GM18511 (cell line): ENCODE results near the gene CCDC88C.
"Not testable (repeated sequence)": the region's sequence is repeated elsewhere in the genome, so short reads cannot be mapped to it uniquely, and the experiment has no call there.

Source experiments
- ATAC-seq: cut with Tn5 transposase; IDR thresholded peaks from one replicate; pipeline ENCODE4 v1.9.1; 2021; ENCODE audit warnings: mild to moderate bottlenecking, moderate library complexity; ENCODE audit not compliant: unreplicated experiment

The CCDC88C gene

GRCh38 chr14:91417120-91417982 is at the start of gene CCDC88C:
TSS of gene CCDC88C (minus strand) at chr14:91417820. CDS start at chr14:91417690, 130 bp downstream.
- ATAC-seq: peak; percentile 50

- no peak for ATAC-seq
These were observed 48.6 kb upstream of the CCDC88C start for GRCh38 chr14:91466192-91466591.

- ATAC-seq: no peak
These were observed 47.1 kb upstream of the CCDC88C start for GRCh38 chr14:91464615-91465205.

GRCh38 chr14:91458612-91459011 is 41.0 kb upstream of the CCDC88C start:
- ATAC-seq: no peak

GRCh38 chr14:91456283-91456682 is 38.7 kb upstream of the CCDC88C start:
- no peak for ATAC-seq

GRCh38 chr14:91454580-91454979 is 37.0 kb upstream of the CCDC88C start:
- no peak for ATAC-seq

- ATAC-seq: no peak
These were observed 36.5 kb upstream of the CCDC88C start for GRCh38 chr14:91454155-91454554.

DNA sequence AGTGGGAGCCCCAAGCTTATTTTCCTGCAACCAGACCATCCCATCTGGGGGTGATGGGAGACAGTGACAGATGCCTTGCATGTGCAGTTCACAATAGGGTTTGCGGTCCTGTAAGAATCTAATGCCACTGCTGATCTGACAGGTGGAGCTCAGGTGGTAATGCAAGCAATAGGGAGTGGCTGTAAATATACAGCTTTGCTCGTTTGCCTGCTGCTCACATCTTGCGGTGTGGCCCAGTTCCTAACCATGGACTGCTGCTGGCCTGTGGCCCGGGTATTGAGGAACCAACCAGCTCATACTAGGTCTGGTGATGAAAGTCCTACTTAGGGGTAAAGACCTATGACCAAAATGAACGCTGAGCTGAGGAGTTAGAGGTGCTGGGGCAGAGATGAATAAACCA is 36.1 kb upstream of the CCDC88C start:
- no peak for ATAC-seq

DNA sequence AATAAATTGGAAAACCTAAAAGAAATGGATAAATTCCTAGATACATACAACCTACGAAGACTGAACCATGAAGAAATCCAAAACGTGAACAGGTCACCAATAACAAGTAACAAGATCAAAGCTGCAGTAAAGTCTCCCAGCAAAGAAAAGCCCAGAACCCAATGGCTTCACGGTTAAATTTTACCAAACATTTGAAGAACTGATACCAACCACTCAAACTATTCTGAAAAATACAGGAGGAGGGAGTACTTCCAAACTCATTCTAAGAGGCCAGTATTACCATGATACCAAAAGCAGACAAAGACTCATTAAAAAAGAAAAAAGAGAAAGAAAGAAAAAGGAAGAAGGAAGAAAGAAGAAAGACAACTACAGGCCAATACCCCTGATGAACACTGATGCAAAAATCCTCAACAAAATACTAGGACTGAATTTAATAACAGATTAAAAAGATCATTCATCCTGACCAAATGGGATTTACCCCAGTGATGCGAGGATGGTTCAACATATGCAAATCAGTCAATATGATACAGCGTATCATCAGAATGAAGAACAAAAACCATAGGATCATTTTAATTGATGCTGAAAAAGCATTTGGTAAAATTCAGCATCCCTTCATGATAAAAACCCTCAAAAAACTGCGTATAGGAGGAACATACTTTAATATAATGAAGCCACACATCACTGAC is 26.9 kb upstream of the CCDC88C start:
- ATAC-seq: no peak

DNA sequence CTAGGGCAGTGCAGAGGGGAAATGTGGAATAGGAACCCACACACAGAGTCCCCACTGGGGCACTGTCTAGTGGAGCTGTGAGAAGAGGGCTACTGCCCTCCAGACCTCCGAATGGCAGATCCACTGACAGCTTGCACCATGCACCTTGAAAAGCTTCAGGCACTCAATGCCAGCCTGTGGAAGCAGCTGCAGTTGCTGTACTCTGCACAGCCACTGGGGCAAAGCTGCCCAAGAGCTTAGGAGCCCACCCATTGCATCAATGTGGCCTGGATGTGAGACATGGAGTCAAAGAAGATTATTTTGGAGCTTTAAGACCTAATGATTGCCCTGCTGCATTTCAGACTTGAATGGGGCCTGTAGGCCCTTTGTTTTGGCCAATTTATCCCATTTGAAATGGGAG is 21.7 kb upstream of the CCDC88C start:
- no peak for ATAC-seq

- ATAC-seq: no peak
These were observed 21.2 kb upstream of the CCDC88C start for GRCh38 chr14:91438845-91439244.

DNA sequence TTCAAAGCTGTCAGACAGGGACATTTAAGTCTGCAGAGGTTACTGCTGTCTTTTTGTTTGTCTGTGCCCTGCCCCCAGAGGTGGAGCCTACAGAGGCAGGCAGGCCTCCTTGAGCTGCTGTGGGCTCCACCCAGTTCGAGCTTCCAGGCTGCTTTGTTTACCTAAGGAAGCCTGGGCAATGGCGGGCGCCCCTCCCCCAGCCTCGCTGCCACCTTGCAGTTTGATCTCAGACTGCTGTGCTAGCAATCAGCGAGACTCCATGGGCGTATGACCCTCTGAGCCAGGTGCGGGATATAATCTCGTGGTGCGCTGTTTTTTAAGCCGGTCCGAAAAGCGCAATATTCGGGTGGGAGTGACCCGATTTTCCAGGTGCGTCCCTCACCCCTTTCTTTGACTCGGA is 18.6 kb upstream of the CCDC88C start:
- ATAC-seq: not testable (repeated sequence)

DNA sequence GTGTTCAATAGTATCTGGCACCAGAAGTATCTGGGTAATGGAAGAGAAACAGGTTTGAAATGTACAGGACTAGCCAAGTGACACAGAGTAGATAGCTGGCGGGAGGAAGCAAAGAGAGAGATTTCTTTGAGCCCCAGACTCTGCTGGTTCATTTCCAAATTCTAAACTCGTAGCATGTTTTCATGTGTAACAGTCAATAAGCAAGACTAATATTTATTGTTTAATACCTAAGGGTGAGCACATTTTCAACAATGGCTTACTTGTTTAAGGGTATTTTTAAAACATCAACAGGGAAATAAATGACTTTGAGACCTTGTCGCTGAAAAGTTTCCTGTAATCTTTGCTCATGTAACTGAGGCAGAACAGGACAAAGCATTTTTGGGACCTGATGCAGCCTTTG is 11.8 kb upstream of the CCDC88C start:
- no peak for ATAC-seq

GRCh38 chr14:91428931-91429330 is 11.3 kb upstream of the CCDC88C start:
- ATAC-seq: not testable (repeated sequence)

- ATAC-seq: not testable (repeated sequence)
These were observed 7.9 kb upstream of the CCDC88C start for GRCh38 chr14:91425531-91425944.

- no peak for ATAC-seq
These were observed 7.4 kb upstream of the CCDC88C start for GRCh38 chr14:91424813-91425530.

DNA sequence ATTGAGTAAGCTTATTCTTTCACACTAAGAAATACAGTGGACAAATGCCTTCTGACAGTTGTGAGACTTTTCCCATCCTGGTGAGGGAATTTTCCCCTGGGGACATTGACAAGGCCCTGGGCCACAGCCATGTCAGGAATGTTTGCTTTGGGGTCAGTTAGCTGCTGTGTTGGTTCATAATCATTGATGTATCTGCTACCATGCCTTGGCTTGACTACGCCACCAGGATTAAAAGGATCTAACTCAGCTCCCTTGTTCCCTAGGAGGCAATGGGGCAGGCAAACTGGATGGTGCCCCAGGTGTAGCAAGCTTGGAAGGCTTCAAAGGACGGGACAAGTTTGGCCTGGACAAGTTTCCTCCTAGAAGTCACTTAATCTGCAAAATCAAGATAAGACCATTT is 3.1 kb upstream of the CCDC88C start:
- ATAC-seq: no peak

DNA sequence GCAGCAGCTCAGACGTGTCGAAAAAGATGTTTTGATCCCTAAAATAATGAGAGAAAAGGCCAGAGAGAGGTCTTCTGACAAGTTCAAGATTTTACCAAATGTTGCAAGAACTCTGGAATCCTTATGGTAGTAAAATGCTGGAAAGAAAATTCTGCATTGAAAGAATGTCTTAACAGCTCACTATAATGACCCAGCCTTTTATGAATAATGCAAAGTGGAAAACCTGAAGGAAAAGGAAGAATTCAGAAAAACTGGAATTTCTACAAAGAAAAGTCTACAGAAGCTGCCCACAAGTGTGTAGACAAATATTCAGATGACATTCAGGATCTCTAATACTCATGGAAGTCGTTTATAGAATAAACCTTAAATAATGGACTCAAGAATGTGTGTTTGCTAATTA is 1.8 kb upstream of the CCDC88C start:
- ATAC-seq: no peak

DNA sequence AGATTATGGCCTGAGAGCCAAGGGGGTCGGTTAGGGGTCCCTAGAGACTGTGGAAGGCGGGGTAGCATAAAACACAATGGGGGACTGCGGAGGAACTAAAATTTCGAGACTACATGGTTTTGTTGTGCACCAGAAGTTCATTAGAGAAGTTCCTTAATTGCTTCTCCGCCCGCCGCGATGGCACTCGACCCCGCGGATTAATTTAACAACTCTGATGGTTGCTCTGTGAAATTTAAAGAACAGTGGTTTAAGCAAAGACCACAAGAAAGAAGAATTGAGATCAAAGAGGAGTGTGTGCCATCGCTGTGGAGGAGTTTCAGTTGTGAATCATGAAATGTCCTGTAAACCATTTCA is 1.4 kb upstream of the CCDC88C start:
- ATAC-seq: no peak

DNA sequence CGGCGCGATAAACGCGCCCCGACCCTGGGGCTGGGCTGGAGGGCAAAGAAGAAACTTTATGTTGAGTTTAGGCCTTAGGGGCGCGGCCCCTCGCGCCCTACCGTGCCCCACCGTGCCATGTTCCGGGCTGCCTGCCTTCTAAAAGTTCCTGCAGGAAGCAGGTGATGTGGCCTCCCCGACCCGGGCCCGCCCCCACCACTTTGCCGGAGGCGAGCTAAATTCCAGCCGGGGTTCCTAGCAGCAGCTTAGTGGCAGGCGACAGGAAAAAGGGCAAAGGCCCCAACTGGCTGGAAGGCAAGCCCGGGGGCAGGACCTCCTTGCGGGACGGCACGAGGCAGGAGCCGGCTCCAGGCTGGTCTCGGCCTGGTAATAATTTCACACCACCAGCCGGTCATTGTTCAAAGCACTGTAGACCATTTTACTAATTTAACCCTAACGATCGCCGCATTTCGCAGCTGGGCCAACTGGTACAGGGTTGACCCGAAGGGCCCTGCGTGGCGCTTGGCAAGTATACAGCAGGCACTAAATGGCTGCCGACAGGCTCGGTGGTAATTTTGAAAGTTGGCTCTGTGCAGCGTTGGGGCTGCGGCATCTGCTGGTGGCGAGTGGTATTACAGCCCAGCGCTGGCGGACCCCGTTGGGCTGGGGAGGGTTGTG is 895 bp upstream of the CCDC88C start:
- ATAC-seq: peak; percentile 29

GRCh38 chr14:91417983-91418386 is 365 bp upstream of the CCDC88C start:
- ATAC-seq: peak; percentile 26
